DND-41 (cell line): ENCODE data around the gene SLC17A9.
A peak's percentile ranks its signal among the peaks of the same experiment; 100 is the strongest.

Experiments
- ATAC-seq: fragments of 200-7000 bp; cut with Tn5 transposase; 3 replicates; pipeline ENCODE4 v1.9.1; 2021; ENCODE audit warnings: low read depth; ENCODE audit not compliant: insufficient read depth
- DNase-seq: peaks from one replicate; pipeline ENCODE4 v3.0.0-alpha.2; 2020
- H2AFZ ChIP-seq: 2 replicates; pipeline ENCODE4 v1.6.0; 2012; ENCODE audit warnings: low read depth, low read length
- H3K27ac ChIP-seq: 2 replicates; pipeline ENCODE4 v1.5.1; 2012; ENCODE audit warnings: low read length, inconsistent platforms
- H3K27me3 ChIP-seq: fragments of 200-600 bp; sonication (generic); 2 replicates; pipeline ENCODE4 v1.6.0; 2012; ENCODE audit warnings: low read length, mild to moderate bottlenecking, inconsistent platforms; ENCODE audit not compliant: insufficient read depth, poor library complexity
- H3K36me3 ChIP-seq: 2 replicates; pipeline ENCODE4 v1.5.1; 2012; ENCODE audit warnings: low read length, inconsistent platforms; ENCODE audit not compliant: insufficient read depth
- H3K4me1 ChIP-seq: 2 replicates; pipeline ENCODE4 v1.5.1; 2012; ENCODE audit warnings: mild to moderate bottlenecking, low read length; ENCODE audit not compliant: insufficient read depth
- H3K4me2 ChIP-seq: 2 replicates; pipeline ENCODE4 v1.6.0; 2012; ENCODE audit warnings: mild to moderate bottlenecking, moderate library complexity, low read length, inconsistent platforms; ENCODE audit not compliant: insufficient read depth
- H3K4me3 ChIP-seq, 2 experiments: fragments of 200-600 bp in 1 of 2; shearing (Covaris generic) in 1 of 2; 2 replicates each; pipeline ENCODE4 v1.5.1; 2012 to 2016; ENCODE audit warnings: inconsistent platforms in 2 of 2, low read length in 2 of 2, mild to moderate bottlenecking in 2 of 2, low read depth in 1 of 2, moderate library complexity in 1 of 2
- H3K79me2 ChIP-seq: 2 replicates; pipeline ENCODE4 v1.6.0; 2012; ENCODE audit warnings: low read length, inconsistent platforms; ENCODE audit not compliant: insufficient read depth
- H3K9ac ChIP-seq: 2 replicates; pipeline ENCODE4 v1.6.0; 2012; ENCODE audit warnings: low read depth, mild to moderate bottlenecking, inconsistent platforms, low read length, moderate library complexity
- H3K9me3 ChIP-seq: 2 replicates; pipeline ENCODE4 v1.5.1; 2012; ENCODE audit warnings: low read length, moderate library complexity, mild to moderate bottlenecking, inconsistent platforms; ENCODE audit not compliant: insufficient read depth, severe bottlenecking
- H4K20me1 ChIP-seq: 2 replicates; pipeline ENCODE4 v1.6.0; 2012; ENCODE audit warnings: low read length; ENCODE audit not compliant: insufficient read depth
- CTCF ChIP-seq: IDR thresholded peaks from 2 replicates; pipeline ENCODE4 v1.5.1; 2012; ENCODE audit warnings: borderline replicate concordance, low read length, moderate library complexity, mild to moderate bottlenecking; ENCODE audit not compliant: poor library complexity, severe bottlenecking; ENCODE audit errors: extremely low read depth
- EZH2 ChIP-seq: IDR thresholded peaks from 3 replicates; pipeline ENCODE4 v1.6.1; 2012; ENCODE audit warnings: borderline replicate concordance, low read depth, mild to moderate bottlenecking, moderate library complexity, low read length, inconsistent platforms; ENCODE audit not compliant: severe bottlenecking

The SLC17A9 gene

GRCh38 chr20:62914970-62915457 is 37.5 kb upstream of the SLC17A9 start:
- H3K36me3 ChIP-seq: peaks cover 47% of the 10 kb centered on the region
- H3K27me3 ChIP-seq: no peaks in the 10 kb centered on the region
- TF ChIP-seq CTCF (no peak), EZH2 (no peak)
- no peak overlapping the region for H3K9ac ChIP-seq
- DNase-seq: peak; percentile 53
- H2AFZ ChIP-seq: no peak overlapping the region
- H3K4me3 ChIP-seq: no peak overlapping the region
- H3K27ac ChIP-seq: no peak overlapping the region
- ATAC-seq: peak; percentile 71
- H4K20me1 ChIP-seq: peaks cover 96% of the 10 kb centered on the region
- H3K79me2 ChIP-seq: peaks cover 100% of the 10 kb centered on the region
- no peaks in the 10 kb centered on the region for H3K9me3 ChIP-seq
- H3K4me1 ChIP-seq: peaks cover 11% of the 10 kb centered on the region
- H3K4me2 ChIP-seq: no peak overlapping the region

GRCh38 chr20:62916703-62917476 is 35.6 kb upstream of the SLC17A9 start:
- H3K4me1 ChIP-seq: peaks cover 26% of the 10 kb centered on the region
- peaks cover 34% of the 10 kb centered on the region for H3K36me3 ChIP-seq
- no peak for ATAC-seq

GRCh38 chr20:62917720-62918119 is 34.8 kb upstream of the SLC17A9 start:
- peaks cover 30% of the 10 kb centered on the region for H3K36me3 ChIP-seq
- no peak overlapping the region for H3K4me3 ChIP-seq
- TF ChIP-seq CTCF: no peak
- DNase-seq: no peak
- no peak overlapping the region for H2AFZ ChIP-seq
- ATAC-seq: no peak
- peaks cover 32% of the 10 kb centered on the region for H3K4me1 ChIP-seq
- H3K27me3 ChIP-seq: no peaks in the 10 kb centered on the region
- no peaks in the 10 kb centered on the region for H3K9me3 ChIP-seq
- no peak overlapping the region for H3K27ac ChIP-seq
- H3K9ac ChIP-seq: no peak overlapping the region
- H3K79me2 ChIP-seq: peaks cover 100% of the 10 kb centered on the region
- H4K20me1 ChIP-seq: peaks cover 97% of the 10 kb centered on the region
- no peak overlapping the region for H3K4me2 ChIP-seq

More at GRCh38 chr20:62916703-62917476, 35.6 kb upstream of the SLC17A9 start:
- Histone ChIP-seq H2AFZ (no peak overlapping the region), H3K27me3 (no peaks in the 10 kb centered on the region), H3K27ac (no peak overlapping the region), H3K4me2 (no peak overlapping the region), H3K4me3 (no peak overlapping the region), H3K9me3 (no peaks in the 10 kb centered on the region), H3K9ac (no peak overlapping the region), H3K79me2 (peaks cover 100% of the 10 kb centered on the region), H4K20me1 (peaks cover 94% of the 10 kb centered on the region)
- DNase-seq: no peak
- TF ChIP-seq CTCF: no peak
- TF ChIP-seq EZH2: no peak
